ENCODE data around the gene CPTP. TPM values are rescaled to one million over a fixed set of nuclear protein-coding genes. Genes with fewer than 3 reads are reported as not detected.
"Not testable (repeated sequence)": the region's sequence is repeated elsewhere in the genome, so short reads cannot be mapped to it uniquely, and the experiment has no call there.

The CPTP gene
- total RNA-seq, 2 donors from 2014 or later, result 35.8 to 54.0 TPM

DNA sequence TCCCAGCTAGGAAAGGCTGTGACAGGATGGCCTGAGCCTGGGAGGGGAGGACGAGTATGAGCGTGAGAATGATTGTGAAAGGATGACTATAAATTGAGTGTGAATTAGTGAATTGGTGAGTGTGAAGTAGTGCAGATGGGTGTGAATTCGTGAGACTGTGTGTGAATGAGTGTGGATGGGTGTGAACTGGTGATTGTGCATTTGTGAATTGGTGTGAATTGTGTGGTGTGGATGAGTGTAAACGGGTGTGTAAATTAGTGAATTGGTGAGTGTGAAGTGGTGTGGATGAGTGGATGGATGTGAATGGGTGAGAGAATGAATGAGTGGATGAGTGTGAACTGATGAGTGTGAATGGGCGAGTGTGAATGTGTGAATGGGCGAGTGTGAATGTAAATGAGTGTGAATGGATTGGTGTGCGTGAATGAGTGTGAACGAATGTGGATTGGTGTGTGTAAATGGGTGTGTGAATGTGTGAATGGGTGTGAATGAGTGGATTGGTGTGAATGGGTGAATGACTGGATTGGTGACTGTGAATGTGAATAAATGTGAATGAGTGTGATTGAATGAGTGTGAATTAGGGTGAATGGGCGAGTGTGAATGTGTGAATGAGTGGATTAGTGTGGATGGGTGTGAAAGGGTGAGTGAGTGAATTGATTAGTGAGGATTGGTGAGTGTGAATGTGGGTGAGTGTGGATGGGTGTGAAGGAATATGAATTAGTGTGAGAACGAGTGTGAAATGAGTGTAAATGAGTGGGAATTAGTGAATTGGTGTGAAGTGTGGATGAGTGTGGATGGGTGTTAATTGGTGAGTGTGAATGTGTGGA lies 41.5 kb downstream of the CPTP start:
- H3K4me1 ChIP-seq (replicated peaks), result no peaks in the 10 kb centered on the region
- no peak for DNase-seq (ENCODE audit: low spot score)
- 83% methylated on average over 10 of the region's 10 CpGs for WGBS
- no peaks in the 10 kb centered on the region for H3K36me3 ChIP-seq
- no peak overlapping the region for H3K27ac ChIP-seq
- TF ChIP-seq POLR2AphosphoS5 (IDR thresholded peaks at IDR 0.05), result no peak
- TF ChIP-seq, protein P1, sequence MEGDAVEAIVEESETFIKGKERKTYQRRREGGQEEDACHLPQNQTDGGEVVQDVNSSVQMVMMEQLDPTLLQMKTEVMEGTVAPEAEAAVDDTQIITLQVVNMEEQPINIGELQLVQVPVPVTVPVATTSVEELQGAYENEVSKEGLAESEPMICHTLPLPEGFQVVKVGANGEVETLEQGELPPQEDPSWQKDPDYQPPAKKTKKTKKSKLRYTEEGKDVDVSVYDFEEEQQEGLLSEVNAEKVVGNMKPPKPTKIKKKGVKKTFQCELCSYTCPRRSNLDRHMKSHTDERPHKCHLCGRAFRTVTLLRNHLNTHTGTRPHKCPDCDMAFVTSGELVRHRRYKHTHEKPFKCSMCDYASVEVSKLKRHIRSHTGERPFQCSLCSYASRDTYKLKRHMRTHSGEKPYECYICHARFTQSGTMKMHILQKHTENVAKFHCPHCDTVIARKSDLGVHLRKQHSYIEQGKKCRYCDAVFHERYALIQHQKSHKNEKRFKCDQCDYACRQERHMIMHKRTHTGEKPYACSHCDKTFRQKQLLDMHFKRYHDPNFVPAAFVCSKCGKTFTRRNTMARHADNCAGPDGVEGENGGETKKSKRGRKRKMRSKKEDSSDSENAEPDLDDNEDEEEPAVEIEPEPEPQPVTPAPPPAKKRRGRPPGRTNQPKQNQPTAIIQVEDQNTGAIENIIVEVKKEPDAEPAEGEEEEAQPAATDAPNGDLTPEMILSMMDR (IDR thresholded peaks at IDR 0.05), result no peak
- TF ChIP-seq POLR2A (IDR thresholded peaks at IDR 0.05), result no peak
- intact Hi-C loops (cut with DNase I), result no loop called here
- H3K27me3 ChIP-seq (replicated peaks; ENCODE audit: insufficient read depth), result no peaks in the 10 kb centered on the region
- H3K4me3 ChIP-seq, result no peak overlapping the region
- no peaks in the 10 kb centered on the region for H3K9me3 ChIP-seq

DNA sequence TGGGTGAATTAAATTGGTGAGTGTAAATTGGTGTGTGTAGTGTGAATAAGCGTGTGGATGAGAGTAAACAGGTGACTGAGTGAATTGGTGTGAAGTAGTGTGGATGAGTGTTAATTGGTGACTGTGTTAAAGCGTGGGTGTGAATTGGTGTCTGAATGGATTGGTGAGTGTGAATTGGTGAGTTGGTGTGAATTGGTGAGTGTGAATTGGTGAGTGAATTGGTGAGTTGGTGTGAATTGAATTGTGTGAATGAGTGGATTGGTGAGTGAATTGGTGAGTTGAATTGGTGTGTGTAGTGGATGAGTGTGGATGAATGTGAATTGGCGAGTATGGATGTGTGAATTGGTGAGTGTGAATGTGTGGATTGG lies 42.1 kb downstream of the CPTP start:
- Histone ChIP-seq H3K36me3 (no peaks in the 10 kb centered on the region), H3K4me3 (no peak overlapping the region), H3K27me3 (replicated peaks; ENCODE audit: insufficient read depth) (no peaks in the 10 kb centered on the region), H3K27ac (no peak overlapping the region), H3K4me1 (replicated peaks) (no peaks in the 10 kb centered on the region), H3K9me3 (no peaks in the 10 kb centered on the region)
- TF ChIP-seq POLR2AphosphoS5 (IDR thresholded peaks at IDR 0.05) (no peak), POLR2A (IDR thresholded peaks at IDR 0.05) (no peak)
- TF ChIP-seq, protein P1 (IDR thresholded peaks at IDR 0.05), result no peak
- intact Hi-C loops (cut with DNase I), result no loop called here
- 94% methylated on average over 3 of the region's 3 CpGs for WGBS
- DNase-seq (ENCODE audit: low spot score), result no peak

DNA sequence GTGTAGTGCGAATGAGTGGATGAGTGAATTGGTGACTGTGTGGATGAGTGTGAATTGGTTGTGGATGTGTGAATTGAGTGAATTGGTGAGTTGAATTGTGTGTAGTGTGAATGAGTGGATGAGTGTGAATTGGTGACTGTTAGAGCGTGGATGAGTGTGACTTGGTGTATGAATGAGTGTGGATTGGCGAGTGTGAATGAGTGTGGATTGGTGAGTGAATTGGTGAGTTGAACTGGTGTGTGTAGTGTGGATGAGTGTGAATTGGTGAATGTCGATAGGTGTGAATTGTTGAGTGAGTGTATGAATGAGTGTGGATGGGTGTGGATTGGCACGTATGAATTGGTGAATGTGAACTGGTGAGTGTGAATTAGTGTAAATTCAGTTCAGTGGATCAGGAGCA lies 42.7 kb downstream of the CPTP start:
- no peak for DNase-seq (ENCODE audit: low spot score)
- H3K4me1 ChIP-seq (replicated peaks), result peaks cover 5% of the 10 kb centered on the region
- no peaks in the 10 kb centered on the region for H3K9me3 ChIP-seq
- intact Hi-C loops (cut with DNase I), result no loop called here
- H3K4me3 ChIP-seq, result no peak overlapping the region
- no peaks in the 10 kb centered on the region for H3K36me3 ChIP-seq
- no peak overlapping the region for H3K27ac ChIP-seq
- no peaks in the 10 kb centered on the region for H3K27me3 ChIP-seq (replicated peaks; ENCODE audit: insufficient read depth)
- TF ChIP-seq, protein P1 (IDR thresholded peaks at IDR 0.05), result no peak
- TF ChIP-seq POLR2A (IDR thresholded peaks at IDR 0.05) (no peak), POLR2AphosphoS5 (IDR thresholded peaks at IDR 0.05) (no peak)
- WGBS, result 92% methylated on average over 5 of the region's 5 CpGs

DNA sequence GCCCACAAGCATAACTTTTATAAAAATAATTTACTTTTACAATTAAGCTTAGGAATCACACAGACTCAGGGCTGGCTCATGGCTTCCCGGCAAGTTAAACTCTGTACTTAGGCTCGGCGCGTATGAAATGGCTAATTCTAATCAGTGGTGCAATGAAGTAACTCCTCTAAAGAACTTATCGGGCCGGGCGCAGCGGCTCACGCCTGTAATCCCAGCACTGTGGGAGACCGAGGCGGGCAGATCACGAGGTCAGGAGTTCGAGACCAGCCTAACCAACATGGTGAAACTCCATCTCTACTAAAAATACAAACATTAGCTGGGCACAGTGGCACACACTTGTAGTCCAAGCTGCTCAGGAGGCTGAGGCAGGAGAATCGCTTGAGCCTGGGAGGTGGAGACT lies 45.5 kb downstream of the CPTP start:
- intact Hi-C loops (cut with DNase I), result loop anchor here (5.0 kb wide), 1 partner anchor 248 kb away; no protein-coding TSS in a partner anchor
- DNase-seq (ENCODE audit: low spot score), result not testable (repeated sequence)
- 95% methylated on average over 14 of the region's 14 CpGs for WGBS

DNA sequence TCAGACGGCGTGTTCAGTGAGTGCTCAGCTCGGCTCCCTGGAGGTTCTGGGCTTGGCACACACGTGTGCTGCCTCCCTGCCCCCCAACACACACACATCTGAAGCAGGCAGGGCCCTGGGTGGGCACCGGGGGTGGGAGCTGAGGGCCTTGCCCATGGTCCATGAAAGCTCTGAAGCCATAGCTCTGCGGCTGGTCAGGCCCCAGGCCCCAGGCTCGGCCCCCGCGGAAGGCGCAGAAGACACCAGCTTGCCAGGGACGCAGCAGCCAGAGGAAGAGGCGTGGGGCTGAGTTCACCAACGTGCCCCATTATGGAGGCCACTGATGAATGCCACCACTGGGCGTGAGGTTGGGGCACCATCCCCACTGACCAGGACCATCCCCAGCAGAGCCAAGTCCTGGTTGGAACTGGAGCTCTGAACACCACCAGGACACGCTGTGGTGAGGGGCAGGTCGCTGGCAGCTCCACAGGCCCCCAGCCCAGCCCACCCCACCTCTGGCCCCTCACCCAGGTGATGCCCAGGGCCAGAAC lies 46.2 kb downstream of the CPTP start:
- TF ChIP-seq, protein P1 (IDR thresholded peaks at IDR 0.05), result no peak
- TF ChIP-seq POLR2A (IDR thresholded peaks at IDR 0.05) (no peak), POLR2AphosphoS5 (IDR thresholded peaks at IDR 0.05) (no peak)
- Histone ChIP-seq H3K4me1 (replicated peaks) (peaks cover 16% of the 10 kb centered on the region), H3K27me3 (replicated peaks; ENCODE audit: insufficient read depth) (no peaks in the 10 kb centered on the region), H3K36me3 (no peaks in the 10 kb centered on the region), H3K27ac (no peak overlapping the region), H3K9me3 (no peaks in the 10 kb centered on the region), H3K4me3 (no peak overlapping the region)
- intact Hi-C loops (cut with DNase I), result loop anchor here (5.0 kb wide), 1 partner anchor 249 kb away; no protein-coding TSS in a partner anchor
- DNase-seq (ENCODE audit: low spot score), result no peak
- WGBS, result 86% methylated on average over 16 of the region's 16 CpGs

More for the DNA sequence above, 45.5 kb downstream of the CPTP start:
- not testable (repeated sequence) for H3K9me3 ChIP-seq; H3K4me3 ChIP-seq; H3K27ac ChIP-seq; H3K36me3 ChIP-seq; H3K27me3 ChIP-seq (replicated peaks; ENCODE audit: insufficient read depth)
- H3K4me1 ChIP-seq (replicated peaks), result peaks cover 15% of the 10 kb centered on the region

All from prostate gland (tissue), 2 donors.